Trophoblast cell (in vitro differentiated cells and primary cell): Measurements from ENCODE around the gene FAM13C.

Experiments
- DNase-seq, 2 donors: peaks; one replicate each; pipeline ENCODE4 v3.0.0-alpha.2; 2016
- H2AFZ ChIP-seq: 2 replicates; pipeline ENCODE4 v1.6.1; 2013; ENCODE audit warnings: low read length, moderate library complexity, mild to moderate bottlenecking; ENCODE audit not compliant: insufficient read depth, poor library complexity
- H2AK5ac ChIP-seq: 2 replicates; pipeline ENCODE4 v1.6.1; 2013; ENCODE audit warnings: mild to moderate bottlenecking, low read length
- H2BK120ac ChIP-seq: 2 replicates; pipeline ENCODE4 v1.6.1; 2013; ENCODE audit warnings: low read length, mild to moderate bottlenecking, moderate library complexity; ENCODE audit not compliant: insufficient read depth, poor library complexity
- H2BK12ac ChIP-seq: 2 replicates; pipeline ENCODE4 v1.6.1; 2013; ENCODE audit warnings: mild to moderate bottlenecking, low read length, moderate library complexity
- H2BK5ac ChIP-seq: 2 replicates; pipeline ENCODE4 v1.6.1; 2013; ENCODE audit warnings: low read length, low read depth, moderate library complexity, mild to moderate bottlenecking; ENCODE audit not compliant: poor library complexity
- H3K14ac ChIP-seq: 2 replicates; pipeline ENCODE4 v1.6.1; 2013; ENCODE audit warnings: mild to moderate bottlenecking, low read length
- H3K18ac ChIP-seq: 2 replicates; pipeline ENCODE4 v1.6.1; 2013; ENCODE audit warnings: mild to moderate bottlenecking, low read length
- H3K23ac ChIP-seq: 2 replicates; pipeline ENCODE4 v1.6.1; 2013; ENCODE audit warnings: low read length
- H3K27ac ChIP-seq: 2 replicates; pipeline ENCODE4 v1.5.1; 2013; ENCODE audit warnings: low read depth, mild to moderate bottlenecking, inconsistent platforms, low read length, moderate library complexity
- H3K27me3 ChIP-seq: 2 replicates; pipeline ENCODE4 v1.6.1; 2013; ENCODE audit warnings: inconsistent platforms, mild to moderate bottlenecking, low read length, moderate library complexity; ENCODE audit not compliant: insufficient read depth
- H3K36me3 ChIP-seq, 2 experiments: 1 replicate in 1 of 2; 2 replicates in 1 of 2; pipeline ENCODE4 v1.6.1; 2013; ENCODE audit warnings: low read length in 2 of 2, mild to moderate bottlenecking in 2 of 2, moderate library complexity in 1 of 2; ENCODE audit not compliant: insufficient read depth in 2 of 2, control insufficient read depth in 1 of 2
- H3K4ac ChIP-seq: 2 replicates; pipeline ENCODE4 v1.6.1; 2013; ENCODE audit warnings: low read depth, mild to moderate bottlenecking, low read length, moderate library complexity
- H3K4me1 ChIP-seq, 2 experiments: 1 replicate in 1 of 2; 2 replicates in 1 of 2; pipeline ENCODE4 v1.6.1; 2013; ENCODE audit warnings: low read length in 2 of 2, mild to moderate bottlenecking in 2 of 2, moderate library complexity in 1 of 2; ENCODE audit not compliant: insufficient read depth in 2 of 2, control insufficient read depth in 1 of 2
- H3K4me2 ChIP-seq: 2 replicates; pipeline ENCODE4 v1.6.1; 2013; ENCODE audit warnings: inconsistent platforms, mild to moderate bottlenecking, low read length, moderate library complexity
- H3K4me3 ChIP-seq: 2 replicates; pipeline ENCODE4 v1.5.1; 2013; ENCODE audit warnings: mild to moderate bottlenecking, low read depth, low read length, inconsistent platforms
- H3K79me1 ChIP-seq: one replicate; pipeline ENCODE4 v1.6.1; 2013; ENCODE audit warnings: low read length
- H3K79me2 ChIP-seq: 2 replicates; pipeline ENCODE4 v1.6.1; 2013; ENCODE audit warnings: low read length, mild to moderate bottlenecking; ENCODE audit not compliant: control insufficient read depth, insufficient read depth, poor library complexity
- H3K9ac ChIP-seq: 2 replicates; pipeline ENCODE4 v1.6.1; 2013; ENCODE audit warnings: mild to moderate bottlenecking, low read length
- H3K9me3 ChIP-seq: 2 replicates; pipeline ENCODE4 v1.6.1; 2013; ENCODE audit warnings: low read depth, mild to moderate bottlenecking, control low read depth, inconsistent platforms, low read length; ENCODE audit not compliant: insufficient read depth
- H4K12ac ChIP-seq: 2 replicates; pipeline ENCODE4 v1.6.1; 2013; ENCODE audit warnings: low read depth, mild to moderate bottlenecking, low read length, moderate library complexity
- H4K8ac ChIP-seq: 2 replicates; pipeline ENCODE4 v1.6.1; 2013; ENCODE audit warnings: low read depth, mild to moderate bottlenecking, low read length, moderate library complexity
- H4K91ac ChIP-seq: one replicate; pipeline ENCODE4 v1.6.1; 2013; ENCODE audit warnings: low read depth, mild to moderate bottlenecking, low read length, moderate library complexity
- WGBS: extraction: QIAGEN DNeasy Blood & Tissue Kit; methylation state at CpG from one replicate; pipeline ENCODE4 v1.1.7; 2013; ENCODE audit warnings: missing lambda C conversion rate; ENCODE audit not compliant: insufficient read length, insufficient coverage; ENCODE audit errors: extremely low coverage; 5-methylcytosine and 5-hydroxymethylcytosine counted together

FAM13C gene

DNA sequence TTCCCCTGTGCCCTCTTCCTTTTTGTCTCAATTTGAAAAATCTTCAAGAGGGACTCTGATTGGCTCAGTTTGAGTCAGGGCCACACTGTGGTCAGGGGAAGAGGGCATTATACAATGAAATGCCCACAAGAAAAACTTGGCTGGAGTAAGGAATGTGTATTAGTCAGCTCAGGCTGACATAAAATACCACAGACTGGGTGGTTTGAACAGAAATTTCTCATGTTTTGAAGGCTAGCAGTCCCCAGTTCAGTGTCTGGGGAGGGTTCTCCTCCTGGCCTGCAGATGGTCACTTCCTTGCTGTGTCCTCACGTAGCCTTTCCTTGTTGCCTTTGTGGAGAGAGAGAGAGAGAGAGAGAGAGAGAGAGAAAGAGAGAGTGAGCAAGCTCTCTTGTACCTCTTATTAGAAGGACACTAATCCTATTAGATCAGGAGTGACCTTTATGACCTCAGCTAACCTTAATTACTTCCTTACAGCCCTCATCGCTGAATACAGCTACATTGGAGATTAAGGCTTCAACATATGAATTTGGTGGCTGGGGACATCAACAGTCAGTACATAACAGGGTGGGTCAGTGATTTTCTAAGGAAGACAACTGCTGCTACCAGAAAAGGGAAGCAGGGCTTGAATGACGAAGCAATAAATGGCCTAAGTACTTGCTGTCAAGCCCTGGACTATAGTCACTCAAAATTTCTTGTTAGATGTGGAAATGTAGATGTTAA lies 25.8 kb upstream of the FAM13C start:
- H3K79me1 ChIP-seq: no peaks in the 10 kb centered on the region
- H3K4me2 ChIP-seq: no peak overlapping the region
- H3K23ac ChIP-seq: no peak overlapping the region
- H3K14ac ChIP-seq: no peak overlapping the region
- no peak overlapping the region for H3K9ac ChIP-seq
- no peak overlapping the region for H2AK5ac ChIP-seq
- H3K4me3 ChIP-seq: no peak overlapping the region
- no peak overlapping the region for H4K8ac ChIP-seq
- no peak overlapping the region for H2BK5ac ChIP-seq
- peak in 1 of 2 donors; percentile 9 for DNase-seq
- no CpG with 5 or more reads among the region's 3 CpGs for WGBS
- H3K79me2 ChIP-seq: no peaks in the 10 kb centered on the region
- H3K36me3 ChIP-seq: no peaks in the 10 kb centered on the region
- H3K9me3 ChIP-seq: no peaks in the 10 kb centered on the region
- no peak overlapping the region for H3K18ac ChIP-seq
- H3K27me3 ChIP-seq: no peaks in the 10 kb centered on the region
- no peak overlapping the region for H3K4ac ChIP-seq
- no peak overlapping the region for H2AFZ ChIP-seq
- no peak overlapping the region for H2BK120ac ChIP-seq
- H2BK12ac ChIP-seq: no peak overlapping the region
- no peak overlapping the region for H3K27ac ChIP-seq
- H4K91ac ChIP-seq: no peak overlapping the region
- H3K4me1 ChIP-seq: no peaks in the 10 kb centered on the region
- H4K12ac ChIP-seq: no peak overlapping the region

DNA sequence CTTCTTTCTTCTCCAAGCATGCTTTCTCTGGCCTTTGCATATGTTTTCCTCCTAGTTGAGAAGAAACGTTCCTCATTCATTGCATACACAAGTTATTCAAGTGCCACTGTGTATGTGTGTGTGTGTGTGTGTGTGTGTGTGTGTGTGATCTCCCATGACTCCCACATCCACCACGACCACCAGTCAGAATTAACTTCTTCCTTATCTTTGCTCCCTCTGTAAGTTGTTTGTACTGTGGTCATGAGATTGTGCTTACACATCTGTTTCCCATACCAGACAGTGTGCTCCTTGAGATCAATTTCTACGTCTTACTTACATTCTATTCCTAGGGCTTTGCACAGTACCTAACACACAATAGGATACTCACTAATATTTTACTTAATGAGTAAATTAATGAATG lies 22.4 kb upstream of the FAM13C start:
- Histone ChIP-seq H4K12ac (no peak overlapping the region), H3K9ac (no peak overlapping the region), H3K4me3 (no peak overlapping the region), H3K9me3 (no peaks in the 10 kb centered on the region), H4K8ac (no peak overlapping the region), H3K4me1 (no peaks in the 10 kb centered on the region), H2AFZ (no peak overlapping the region), H3K79me1 (no peaks in the 10 kb centered on the region), H2BK12ac (no peak overlapping the region), H3K4ac (no peak overlapping the region), H3K27me3 (no peaks in the 10 kb centered on the region), H2AK5ac (no peak overlapping the region), H3K79me2 (no peaks in the 10 kb centered on the region), H2BK120ac (no peak overlapping the region), H3K23ac (no peak overlapping the region), H4K91ac (no peak overlapping the region), H3K36me3 (no peaks in the 10 kb centered on the region), H3K14ac (no peak overlapping the region), H3K27ac (no peak overlapping the region), H3K4me2 (no peak overlapping the region), H3K18ac (no peak overlapping the region), H2BK5ac (no peak overlapping the region)
- WGBS: no CpG with 5 or more reads among the region's 3 CpGs
- no peak for DNase-seq

DNA sequence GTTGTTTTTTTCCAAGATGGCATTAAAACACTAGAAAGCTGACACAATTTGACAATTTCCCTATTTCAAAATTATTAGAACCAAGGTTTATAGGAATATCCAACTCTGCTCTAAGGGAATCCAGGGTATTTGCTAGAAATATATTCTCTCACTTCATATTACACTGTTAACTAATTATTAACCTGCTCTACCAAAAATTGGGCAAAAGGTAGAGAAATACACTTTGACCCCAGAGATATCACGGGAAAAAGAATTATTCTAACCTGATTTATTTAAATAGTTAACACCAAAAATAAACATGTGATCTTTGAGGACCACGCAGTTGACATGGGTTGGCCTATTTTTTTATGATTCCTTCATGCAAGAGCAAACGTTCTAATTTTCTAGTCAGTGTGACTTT lies 21.6 kb upstream of the FAM13C start:
- Histone ChIP-seq H4K12ac (no peak overlapping the region), H2AFZ (no peak overlapping the region), H3K27me3 (no peaks in the 10 kb centered on the region), H3K23ac (no peak overlapping the region), H3K4ac (no peak overlapping the region), H4K8ac (no peak overlapping the region), H2BK12ac (no peak overlapping the region), H3K36me3 (no peaks in the 10 kb centered on the region), H3K79me1 (no peaks in the 10 kb centered on the region), H3K4me2 (no peak overlapping the region), H2BK120ac (no peak overlapping the region), H3K27ac (no peak overlapping the region), H3K14ac (no peak overlapping the region), H2AK5ac (no peak overlapping the region), H3K79me2 (no peaks in the 10 kb centered on the region), H3K9ac (no peak overlapping the region), H3K4me1 (no peaks in the 10 kb centered on the region), H4K91ac (no peak overlapping the region), H3K18ac (no peak overlapping the region), H3K4me3 (no peak overlapping the region), H2BK5ac (no peak overlapping the region), H3K9me3 (no peaks in the 10 kb centered on the region)
- no peak for DNase-seq
- no CpG with 5 or more reads among the region's 3 CpGs for WGBS

DNA sequence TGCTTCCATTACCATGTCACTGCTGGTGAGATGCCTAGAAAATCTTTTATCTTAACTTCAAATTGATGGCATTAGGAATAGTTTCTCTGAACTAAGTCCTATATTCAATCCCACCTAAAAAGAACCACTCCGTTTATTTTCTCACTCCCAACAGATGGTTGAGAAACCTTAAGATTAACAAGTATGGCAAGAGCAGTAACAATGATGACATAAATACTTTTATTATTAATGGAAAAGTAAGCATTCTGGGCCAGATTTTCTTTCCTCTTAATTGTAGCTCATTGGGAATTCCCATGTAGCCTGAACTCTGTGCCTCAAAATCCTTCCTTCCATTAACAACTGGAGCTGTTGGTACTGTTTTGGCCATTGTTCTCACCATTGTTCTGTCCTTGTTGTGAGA lies 21.1 kb upstream of the FAM13C start:
- H3K4me2 ChIP-seq: no peak overlapping the region

More for the DNA sequence above, 21.1 kb upstream of the FAM13C start:
- H3K9me3 ChIP-seq: no peaks in the 10 kb centered on the region
- H4K91ac ChIP-seq: no peak overlapping the region
- no peak overlapping the region for H2BK5ac ChIP-seq
- no peak overlapping the region for H3K23ac ChIP-seq
- H3K4ac ChIP-seq: no peak overlapping the region
- no peak overlapping the region for H3K27ac ChIP-seq
- H3K27me3 ChIP-seq: no peaks in the 10 kb centered on the region
- no peak overlapping the region for H3K18ac ChIP-seq
- no peak overlapping the region for H3K4me3 ChIP-seq
- H2AFZ ChIP-seq: no peak overlapping the region
- H2BK120ac ChIP-seq: no peak overlapping the region
- H2BK12ac ChIP-seq: no peak overlapping the region
- no peak overlapping the region for H3K9ac ChIP-seq
- H3K79me1 ChIP-seq: no peaks in the 10 kb centered on the region
- H3K4me1 ChIP-seq: no peaks in the 10 kb centered on the region
- no peaks in the 10 kb centered on the region for H3K79me2 ChIP-seq
- no CpG with 5 or more reads among the region's 1 CpG for WGBS
- no peak overlapping the region for H2AK5ac ChIP-seq
- H4K12ac ChIP-seq: no peak overlapping the region
- no peak overlapping the region for H4K8ac ChIP-seq
- DNase-seq: no peak
- H3K36me3 ChIP-seq: no peaks in the 10 kb centered on the region
- no peak overlapping the region for H3K14ac ChIP-seq
